HG03520 (cell line): ENCODE data around the gene TCF7L2.

ENCODE experiments used
- ATAC-seq: cut with Tn5 transposase; IDR thresholded peaks from one replicate; pipeline ENCODE4 v1.9.1; 2021; ENCODE audit warnings: mild to moderate bottlenecking, moderate library complexity; ENCODE audit not compliant: unreplicated experiment

Gene TCF7L2

DNA sequence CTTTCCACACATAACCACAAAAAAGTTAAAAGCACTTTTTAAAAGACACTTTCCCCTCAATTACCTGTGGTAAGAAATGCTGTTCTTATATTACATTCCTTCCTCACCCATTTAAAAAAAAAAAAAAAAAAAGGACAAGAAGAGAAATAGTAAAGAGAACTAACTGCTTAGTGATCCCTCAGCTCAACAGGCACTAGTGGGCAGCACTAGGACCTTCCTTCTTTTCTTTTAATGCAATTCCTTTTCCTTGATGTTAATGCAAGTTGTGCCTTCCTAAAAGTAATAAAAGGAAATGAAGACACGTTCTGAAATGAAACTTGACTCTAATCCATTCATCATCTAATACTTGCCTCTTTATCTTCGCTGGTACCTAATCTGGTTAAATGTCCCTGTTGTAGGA lies 189.7 kb downstream of the TCF7L2 start:
- ATAC-seq, result no peak

DNA sequence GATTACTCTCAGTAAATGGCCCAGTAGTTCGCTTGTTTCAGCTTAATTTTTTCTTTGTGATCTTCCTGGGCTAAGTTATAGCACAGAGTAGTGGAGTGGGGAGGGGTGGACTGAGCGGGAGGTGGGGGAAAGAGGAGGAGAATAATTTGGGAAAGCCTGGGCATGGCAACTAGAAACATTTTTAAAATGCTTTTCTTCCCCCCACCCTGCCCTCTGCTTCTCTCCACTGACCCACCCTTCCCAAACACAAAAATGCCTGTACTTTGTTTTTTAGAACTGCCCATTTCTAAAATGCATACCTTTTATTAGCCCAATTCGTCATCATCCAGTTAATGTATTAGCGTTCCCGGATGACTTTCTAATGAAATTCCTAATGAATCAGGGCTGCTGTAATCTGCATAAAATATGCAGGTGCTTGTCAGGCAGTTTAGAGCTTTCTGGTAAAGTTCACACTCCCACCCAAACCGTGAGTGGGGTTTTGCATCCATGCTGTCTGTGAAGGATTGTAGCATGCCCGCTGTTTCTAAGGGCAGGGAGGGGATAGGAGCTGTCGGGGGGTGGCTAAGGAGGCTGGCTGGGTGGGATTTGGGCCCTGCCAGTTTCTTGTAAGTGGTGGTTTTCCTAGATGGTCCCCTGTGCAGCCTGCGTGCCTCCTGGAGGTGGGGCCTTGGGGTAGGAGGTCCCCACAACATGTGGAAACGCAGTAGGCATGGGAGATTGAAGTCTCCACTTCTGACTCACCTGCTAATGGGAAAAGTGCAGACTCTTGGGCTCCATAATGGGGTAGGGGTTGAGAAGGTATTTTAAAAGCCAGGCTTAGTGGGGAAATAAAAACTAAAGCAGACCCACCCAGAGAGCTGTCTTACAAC lies 190.3 kb downstream of the TCF7L2 start:
- ATAC-seq, result no peak

DNA sequence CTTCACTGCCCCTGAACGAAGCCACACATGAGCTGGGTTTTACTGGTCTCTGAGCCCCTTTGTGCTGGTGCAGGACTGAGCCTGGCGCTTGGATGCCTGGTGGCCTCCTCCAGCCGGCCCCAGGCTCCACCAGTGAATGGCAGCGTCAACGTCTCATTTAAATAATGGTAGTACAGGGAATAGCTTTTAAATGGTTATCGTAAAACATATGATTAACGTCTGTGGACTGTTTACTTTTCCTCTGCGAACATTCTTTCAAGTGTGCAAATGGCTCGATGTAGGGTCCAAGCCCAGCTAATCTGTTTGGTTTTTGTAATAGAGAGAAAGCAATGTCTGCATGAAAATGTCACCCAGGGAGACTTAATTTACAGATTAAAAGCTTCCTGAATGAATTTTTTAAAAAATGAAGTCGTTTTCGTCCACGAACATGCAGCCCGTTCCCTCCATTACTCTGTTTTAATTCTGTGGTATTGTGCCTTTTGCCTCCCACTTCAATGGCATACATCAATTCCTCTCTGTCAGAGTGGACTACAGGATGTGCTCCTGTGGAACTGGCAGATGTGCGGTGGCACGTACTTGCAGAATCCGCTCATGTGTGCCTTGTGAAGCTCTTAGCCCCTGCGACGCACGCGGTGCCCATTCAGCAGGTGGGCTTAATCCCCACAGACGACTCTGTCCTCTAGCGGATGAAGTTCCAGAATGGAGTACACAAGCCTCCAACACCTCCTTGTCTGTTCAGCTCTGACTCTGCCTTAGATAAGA lies 192.7 kb downstream of the TCF7L2 start:
- no peak for ATAC-seq

DNA sequence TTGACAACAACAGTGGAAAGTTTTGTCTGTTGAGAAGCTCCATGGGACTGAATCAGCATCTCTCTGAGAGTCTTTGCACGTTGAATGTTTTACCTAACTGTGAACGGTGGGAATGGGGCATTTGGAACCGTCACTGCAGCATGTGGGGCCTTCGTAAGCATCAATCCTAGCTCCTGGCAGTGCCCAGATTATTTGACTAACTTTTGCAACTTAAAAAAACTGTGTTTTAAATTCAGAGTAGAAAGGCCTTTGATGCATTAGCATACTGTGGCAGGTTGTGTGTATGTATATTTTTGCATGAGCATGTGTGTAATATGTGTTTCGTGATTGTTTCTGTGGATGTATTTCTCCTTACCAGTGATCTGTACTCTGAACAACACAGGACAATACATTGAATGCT lies 194.5 kb downstream of the TCF7L2 start:
- no peak for ATAC-seq

DNA sequence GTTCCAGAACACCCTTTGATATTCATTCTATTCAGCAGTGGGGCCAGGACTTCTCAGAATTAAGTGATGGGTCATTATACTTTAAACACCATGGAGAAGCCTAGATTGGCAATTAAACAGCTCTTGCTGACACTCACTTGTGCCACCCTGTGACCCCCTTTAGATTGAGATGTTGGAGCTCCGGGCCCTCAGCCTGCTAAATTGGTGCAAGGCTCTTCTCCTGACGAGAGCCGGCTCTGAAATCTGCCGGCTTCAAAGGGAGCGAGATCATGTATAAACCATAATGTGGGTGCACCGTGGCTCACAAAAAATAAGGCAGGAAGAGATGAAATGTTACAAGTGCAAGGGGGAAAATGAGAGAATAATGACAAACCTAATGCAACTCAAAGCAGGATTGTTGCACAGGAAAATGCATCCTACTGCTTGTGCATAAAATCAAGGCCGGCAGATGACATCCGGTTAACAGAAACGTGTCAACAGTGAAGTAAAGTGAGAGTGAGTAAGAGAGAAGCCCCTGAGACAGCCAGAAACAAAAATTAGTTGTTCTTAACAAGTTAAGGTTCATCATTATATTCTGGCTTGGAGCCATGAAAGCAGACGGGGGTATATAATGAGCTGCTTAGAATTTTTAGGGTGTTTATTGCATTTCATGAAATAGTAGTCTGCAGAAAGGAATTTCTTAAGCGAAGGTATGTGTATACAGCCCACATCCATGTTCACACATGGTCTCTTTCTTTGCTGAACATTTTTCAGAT lies 198.2 kb downstream of the TCF7L2 start:
- ATAC-seq, result no peak

DNA sequence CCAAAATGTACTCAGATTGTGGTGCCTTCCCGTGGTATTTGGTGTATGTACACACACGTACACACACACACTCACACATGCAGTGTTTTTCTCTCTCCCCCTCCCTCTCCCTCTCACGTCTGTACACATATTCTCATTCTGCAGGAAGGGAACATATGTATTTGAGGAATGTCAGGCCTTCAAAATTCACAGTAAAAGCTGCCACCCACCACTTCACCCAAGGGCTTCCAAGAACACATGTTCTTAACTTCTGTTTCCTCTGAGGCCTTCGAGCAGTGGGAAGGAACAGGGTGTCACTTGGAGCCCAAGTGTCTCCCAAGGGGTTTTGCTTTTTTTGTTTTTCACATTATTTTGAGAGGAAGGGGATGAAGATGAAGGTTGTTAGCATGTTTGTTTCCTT lies 198.9 kb downstream of the TCF7L2 start:
- ATAC-seq, result no peak

DNA sequence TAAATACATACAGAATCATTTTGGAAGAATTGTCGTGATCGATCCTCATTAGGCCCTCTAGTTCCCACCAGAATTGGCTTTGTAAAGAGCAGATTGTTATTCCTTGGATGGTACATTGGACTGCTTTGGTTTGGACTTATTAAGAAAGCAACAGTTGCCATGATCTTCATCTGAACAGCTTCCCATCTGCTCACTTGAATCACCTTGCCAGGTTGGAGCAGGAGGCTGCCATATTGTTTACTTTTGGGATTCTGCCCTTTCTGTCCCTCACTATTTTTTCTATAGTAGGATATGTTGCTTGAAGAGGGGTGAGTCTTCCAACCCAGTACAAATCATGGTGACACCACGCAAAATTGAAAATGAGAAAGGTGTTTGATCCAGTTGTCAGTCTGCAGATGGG lies 199.6 kb downstream of the TCF7L2 start:
- no peak for ATAC-seq

DNA sequence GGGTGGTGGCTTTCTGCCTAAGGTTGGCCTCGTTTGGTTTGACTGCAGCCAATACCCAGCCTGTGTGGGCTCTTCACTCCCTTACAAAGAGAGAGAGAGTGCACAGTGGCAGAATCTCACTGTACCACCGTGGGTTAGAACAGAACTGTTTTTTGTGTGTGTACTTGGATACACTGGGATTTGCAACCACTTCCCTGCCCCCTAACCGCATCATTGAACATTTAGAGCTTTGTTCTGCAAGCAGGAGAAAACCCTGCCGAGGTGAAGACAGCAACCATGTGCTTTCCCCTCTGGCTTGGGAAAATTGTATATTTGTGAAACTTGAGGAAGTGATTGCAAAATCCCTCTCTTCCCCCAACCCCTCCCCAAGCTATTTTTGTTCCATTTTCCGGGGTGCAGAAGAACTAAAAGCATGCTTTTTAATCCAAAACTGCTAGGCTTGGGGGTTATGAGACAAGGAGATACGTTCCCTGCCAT lies 201.2 kb downstream of the TCF7L2 start:
- ATAC-seq, result no peak

DNA sequence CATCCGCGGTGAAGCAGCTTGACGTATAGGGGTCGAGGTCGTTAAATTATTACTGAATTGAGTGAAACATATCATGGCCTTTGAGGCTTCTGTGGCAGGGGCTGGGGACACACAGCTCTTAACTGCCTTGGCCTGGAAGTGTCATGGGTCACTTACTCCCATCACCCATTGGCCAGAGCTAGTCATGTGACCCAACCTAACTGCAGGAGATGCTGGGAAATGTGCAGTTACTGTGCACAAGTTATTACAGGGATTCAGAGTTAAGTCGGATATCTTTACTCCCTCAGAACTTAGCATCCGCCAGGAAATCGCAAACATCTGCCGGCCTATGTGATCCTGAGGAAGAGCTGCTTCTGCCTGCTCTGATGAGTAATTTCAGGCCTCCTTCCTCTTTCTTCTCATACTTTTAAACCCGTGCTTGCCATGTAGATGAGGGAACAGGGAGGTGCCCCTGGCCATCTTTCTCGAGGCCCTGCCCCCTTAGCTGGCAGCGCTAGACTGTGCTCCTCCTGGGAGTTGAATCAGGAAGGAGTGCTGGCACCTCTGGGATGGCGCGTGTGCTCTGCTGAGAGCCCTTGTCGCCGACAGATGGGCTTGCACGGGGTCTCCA lies 203.6 kb downstream of the TCF7L2 start:
- no peak for ATAC-seq

DNA sequence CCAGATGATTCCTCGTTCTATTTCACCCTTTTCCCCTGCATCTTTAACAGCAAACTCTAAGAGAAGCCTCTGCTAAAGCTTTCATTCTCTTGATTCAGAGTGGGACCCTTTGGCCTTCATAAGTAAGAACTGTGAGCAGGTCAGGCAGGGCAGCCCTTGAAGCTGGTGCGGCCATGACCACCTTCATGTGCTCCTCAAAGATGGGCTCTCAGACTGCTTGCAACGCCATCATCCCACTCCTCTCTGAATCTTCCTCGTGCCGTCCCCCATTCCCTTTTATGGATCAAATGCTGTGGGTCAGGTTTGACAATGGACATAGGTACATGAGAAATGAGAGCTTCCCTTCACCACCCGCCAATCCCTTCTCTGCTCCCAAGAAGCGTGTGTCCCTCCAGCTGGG lies 207.4 kb downstream of the TCF7L2 start:
- ATAC-seq, result no peak

DNA sequence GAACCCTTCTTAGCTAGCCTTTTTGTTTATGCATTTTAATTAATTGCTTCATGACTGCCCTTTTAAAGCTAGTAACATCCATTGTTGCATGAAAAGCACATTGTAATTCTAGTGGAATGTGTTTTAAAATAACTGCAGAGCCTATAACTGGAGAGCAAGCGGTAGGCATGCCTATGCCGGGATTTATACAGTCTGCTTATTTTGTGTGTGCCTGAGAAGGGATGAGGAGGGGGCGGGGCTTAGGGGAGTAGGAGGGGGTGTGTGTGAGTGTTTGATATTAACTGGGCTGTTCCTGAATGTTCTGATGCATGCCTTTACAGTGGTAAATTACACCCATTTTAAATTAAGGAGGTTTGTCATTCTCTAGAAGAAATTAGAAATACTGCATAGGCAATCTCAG lies 208.1 kb downstream of the TCF7L2 start:
- ATAC-seq, result no peak

DNA sequence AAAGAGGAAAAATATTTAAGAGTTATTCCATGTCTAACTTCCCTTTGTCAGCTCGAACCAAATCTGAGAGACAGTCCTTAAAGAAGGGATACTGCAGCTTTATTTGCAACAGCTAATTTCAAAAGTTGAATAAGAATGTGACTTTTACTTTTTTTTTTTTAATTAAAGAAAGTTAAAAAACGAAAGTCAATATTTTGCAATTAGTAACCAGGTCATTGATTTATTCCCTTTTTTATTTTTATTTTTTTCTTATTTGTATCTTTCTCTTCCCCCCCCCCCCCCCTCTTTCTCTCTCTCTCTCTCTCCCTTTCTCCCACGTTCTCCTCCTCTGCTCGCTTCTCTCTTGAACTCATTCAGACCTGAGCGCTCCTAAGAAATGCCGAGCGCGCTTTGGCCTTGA lies 209.5 kb downstream of the TCF7L2 start:
- ATAC-seq, result no peak

DNA sequence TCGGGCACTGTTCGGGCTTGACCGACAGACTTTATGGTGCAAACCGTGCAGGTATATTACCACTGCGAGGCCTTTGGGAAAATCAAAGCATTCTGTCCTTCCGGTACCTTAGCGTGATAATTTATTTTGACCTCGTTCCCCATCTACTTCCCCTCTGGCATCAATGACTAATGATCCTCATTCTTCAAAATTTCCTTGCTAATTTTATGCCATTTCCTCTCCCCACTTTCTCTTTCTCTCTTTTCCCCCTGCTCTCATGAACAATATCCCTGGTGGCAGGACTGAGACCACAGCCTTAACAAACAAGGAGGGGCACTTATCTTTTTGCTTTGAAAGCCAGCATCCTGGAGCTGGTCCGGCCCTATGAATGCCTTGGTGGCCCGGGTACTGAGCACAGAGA lies 210.6 kb downstream of the TCF7L2 start:
- no peak for ATAC-seq

DNA sequence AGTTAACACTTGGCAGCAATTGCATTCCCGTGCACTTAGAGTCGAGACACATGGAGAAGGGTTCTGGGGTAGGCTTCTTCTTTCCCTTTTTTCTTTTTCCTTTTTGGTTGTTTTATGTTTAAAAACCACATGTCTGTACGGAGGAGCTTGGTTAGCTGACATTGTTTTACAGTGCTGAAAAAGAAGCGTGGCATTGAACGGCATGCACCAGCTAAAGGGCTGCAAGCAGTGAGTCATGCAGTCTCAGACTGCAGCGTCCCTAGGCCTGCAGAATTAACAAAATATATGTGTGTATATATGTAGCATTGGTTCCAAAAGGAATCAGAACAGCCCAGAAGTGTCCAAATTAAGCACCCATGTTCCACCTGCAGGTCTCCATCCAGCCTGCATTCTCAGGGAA lies 211.0 kb downstream of the TCF7L2 start:
- no peak for ATAC-seq

DNA sequence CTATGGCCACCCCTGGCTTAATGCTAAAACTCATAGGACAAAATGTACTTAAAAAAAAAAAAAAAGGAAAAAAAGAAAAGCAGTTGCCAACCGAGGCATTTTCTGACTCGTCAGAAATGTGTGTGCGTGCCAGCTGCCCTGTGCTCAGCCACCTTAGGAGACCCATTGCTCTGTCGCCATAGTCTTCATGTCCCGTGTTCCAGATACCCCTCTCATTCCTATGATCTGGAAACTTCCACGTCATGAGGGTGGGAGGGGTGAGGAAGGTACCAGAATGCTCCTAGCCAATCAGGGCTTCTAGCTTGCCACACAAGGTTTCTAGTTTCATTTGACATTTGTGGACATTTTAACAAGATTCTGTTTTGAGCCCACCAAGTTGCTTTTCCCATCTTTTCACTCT lies 212.9 kb downstream of the TCF7L2 start:
- ATAC-seq, result no peak

DNA sequence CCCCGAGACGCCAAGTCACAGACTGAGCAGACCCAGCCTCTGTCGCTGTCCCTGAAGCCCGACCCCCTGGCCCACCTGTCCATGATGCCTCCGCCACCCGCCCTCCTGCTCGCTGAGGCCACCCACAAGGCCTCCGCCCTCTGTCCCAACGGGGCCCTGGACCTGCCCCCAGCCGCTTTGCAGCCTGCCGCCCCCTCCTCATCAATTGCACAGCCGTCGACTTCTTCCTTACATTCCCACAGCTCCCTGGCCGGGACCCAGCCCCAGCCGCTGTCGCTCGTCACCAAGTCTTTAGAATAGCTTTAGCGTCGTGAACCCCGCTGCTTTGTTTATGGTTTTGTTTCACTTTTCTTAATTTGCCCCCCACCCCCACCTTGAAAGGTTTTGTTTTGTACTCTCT lies 215.6 kb downstream of the TCF7L2 start:
- no peak for ATAC-seq

DNA sequence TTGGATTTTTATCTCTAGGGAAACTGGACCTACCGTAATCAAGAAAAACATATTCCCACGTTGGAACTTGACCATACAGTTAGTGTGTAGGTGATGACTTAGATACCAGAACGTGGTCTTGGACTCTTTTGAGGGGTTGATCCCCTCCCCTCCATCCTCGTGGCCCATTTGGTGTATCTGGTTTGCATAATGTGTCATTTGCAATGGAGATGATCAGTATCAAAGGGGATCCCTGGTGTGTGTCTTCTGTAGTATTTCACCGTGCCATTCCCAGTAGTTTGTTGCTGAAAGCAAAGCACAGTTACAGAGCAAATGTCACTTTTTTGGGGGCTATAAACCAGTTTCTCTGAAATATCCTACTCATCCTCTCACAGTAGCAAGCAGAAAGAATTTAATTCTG lies 217.7 kb downstream of the TCF7L2 start:
- ATAC-seq, result no peak

DNA sequence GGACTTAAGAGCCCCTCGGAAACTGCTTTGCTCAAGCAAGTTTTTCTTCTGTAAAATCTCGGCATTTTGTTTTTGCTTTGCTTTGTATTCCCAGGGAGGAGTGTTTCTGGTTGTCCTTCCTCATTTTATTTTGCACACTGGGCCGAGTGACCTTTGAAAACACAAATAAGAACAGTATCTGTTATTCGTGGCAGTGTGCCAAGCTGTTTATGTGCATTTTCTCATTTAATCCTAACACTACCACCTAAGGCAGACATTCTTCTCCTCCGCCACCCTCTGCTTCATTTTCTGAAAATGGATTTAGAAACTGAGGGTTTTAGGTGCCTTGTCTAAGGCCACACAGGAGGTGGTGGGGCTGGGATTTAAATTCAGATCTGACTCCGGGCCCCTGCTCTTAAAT lies 218.5 kb downstream of the TCF7L2 start:
- no peak for ATAC-seq

DNA sequence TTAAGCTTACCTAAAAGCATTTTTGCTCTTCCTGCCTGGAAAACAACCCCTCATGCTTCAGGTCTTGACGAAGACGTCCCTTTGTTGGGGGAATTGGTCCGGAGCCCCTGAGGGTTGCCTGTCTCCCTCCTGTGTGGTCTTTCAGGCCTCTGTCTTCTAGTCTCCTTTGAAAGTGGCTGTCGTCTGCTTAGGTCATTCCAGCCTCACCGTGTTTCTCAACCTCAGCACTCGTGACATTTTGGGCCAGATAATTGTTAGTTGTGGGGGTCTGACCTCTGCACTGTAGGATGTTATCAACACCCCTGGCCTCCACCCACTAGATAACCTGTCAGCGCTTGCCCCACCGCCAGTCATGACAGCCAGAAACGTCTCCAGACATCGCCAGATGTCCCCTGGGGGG lies 219.1 kb downstream of the TCF7L2 start:
- ATAC-seq, result no peak

DNA sequence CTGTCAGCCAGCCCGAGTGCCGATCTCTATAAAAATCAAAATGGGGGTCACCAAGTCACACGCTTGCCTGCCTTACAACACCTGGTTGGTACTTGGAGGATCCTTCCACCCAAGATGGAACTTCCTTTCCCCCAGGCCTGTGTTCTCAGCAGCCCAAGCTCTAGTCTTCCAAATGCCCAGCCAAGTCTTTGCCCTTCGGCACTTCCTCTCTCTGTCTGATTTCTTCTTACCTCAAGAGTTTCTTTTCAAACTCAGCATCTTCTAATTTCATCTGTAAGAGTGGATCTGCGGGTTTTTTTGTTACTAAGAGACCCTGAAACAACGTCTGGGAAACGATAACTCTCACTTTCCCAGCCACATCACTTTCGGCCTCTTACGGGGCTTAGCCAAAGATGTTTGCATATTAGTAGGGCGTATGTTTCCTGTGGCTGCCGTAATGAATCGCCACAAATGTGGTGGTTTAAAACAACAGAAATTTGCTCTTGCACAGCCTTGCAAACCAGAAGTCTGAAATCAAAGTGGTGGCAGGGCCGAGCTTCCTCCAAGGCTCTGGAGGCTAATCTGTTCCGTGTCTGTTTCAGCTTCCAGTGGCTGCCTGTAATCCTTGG lies 219.9 kb downstream of the TCF7L2 start:
- ATAC-seq, result peak; percentile 93

DNA sequence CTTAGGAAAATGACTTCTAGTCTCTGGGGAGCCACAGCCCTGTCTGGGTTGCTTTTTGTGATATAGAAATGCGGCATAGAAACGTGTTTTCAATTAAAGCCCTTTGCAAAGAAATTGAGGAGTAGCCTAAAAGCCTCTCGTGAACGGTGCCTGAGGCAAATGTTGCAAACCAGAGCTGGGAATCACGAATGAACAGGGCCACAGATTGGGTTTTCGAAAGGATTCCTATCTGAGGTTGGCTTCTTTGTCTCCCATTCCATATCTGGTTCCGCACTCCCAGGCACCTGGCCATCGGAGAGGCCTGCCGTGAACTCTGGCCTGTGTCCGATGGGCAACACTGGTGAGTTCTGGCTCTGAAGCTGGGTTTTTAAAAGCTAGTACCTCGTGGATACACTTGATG lies 221.6 kb downstream of the TCF7L2 start:
- no peak for ATAC-seq
